Osteocyte (in vitro differentiated cells): Measurements from ENCODE around the gene SPAG16. TPM values are rescaled to one million over a fixed set of nuclear protein-coding genes. Genes with fewer than 3 reads are reported as not detected.

Source experiments
- DNase-seq: peaks from one replicate; pipeline ENCODE4 v3.0.0; 2021; ENCODE audit warnings: mixed read lengths; ENCODE audit not compliant: unreplicated experiment; ENCODE audit errors: extremely low spot score
- H3K27ac Mint-ChIP-seq: one replicate; pipeline ENCODE4 v1.8.0; 2021; ENCODE audit warnings: mild to moderate bottlenecking, mixed read lengths; ENCODE audit not compliant: unreplicated experiment
- H3K27me3 Mint-ChIP-seq: one replicate; pipeline ENCODE4 v1.8.0; 2021; ENCODE audit warnings: mixed read lengths; ENCODE audit not compliant: unreplicated experiment
- H3K36me3 Mint-ChIP-seq: one replicate; pipeline ENCODE4 v1.8.0; 2021; ENCODE audit warnings: mixed read lengths; ENCODE audit not compliant: unreplicated experiment
- H3K4me1 Mint-ChIP-seq: one replicate; pipeline ENCODE4 v1.8.0; 2021; ENCODE audit warnings: mixed read lengths; ENCODE audit not compliant: unreplicated experiment
- H3K4me3 Mint-ChIP-seq: one replicate; pipeline ENCODE4 v1.8.0; 2021; ENCODE audit warnings: mild to moderate bottlenecking, moderate library complexity, mixed read lengths; ENCODE audit not compliant: unreplicated experiment
- H3K9me3 Mint-ChIP-seq: one replicate; pipeline ENCODE4 v1.8.0; 2021; ENCODE audit warnings: mixed read lengths; ENCODE audit not compliant: unreplicated experiment
- total RNA-seq: library from RNA; stranded (reverse); gene quantifications from 2 replicates; pipeline ENCODE4 v1.2.1, GENCODE V29; 2021
- TF ChIP-seq, protein P1 (sequence below): fragments of 200-600 bp; sonication (generic); IDR thresholded peaks from 2 replicates; pipeline ENCODE4 v1.5.0; 2021; ENCODE audit warnings: antibody characterized with exemption, mild to moderate bottlenecking, moderate library complexity

SPAG16 gene
- total RNA-seq, 1 donor from 2014 or later: 20.7 TPM

DNA sequence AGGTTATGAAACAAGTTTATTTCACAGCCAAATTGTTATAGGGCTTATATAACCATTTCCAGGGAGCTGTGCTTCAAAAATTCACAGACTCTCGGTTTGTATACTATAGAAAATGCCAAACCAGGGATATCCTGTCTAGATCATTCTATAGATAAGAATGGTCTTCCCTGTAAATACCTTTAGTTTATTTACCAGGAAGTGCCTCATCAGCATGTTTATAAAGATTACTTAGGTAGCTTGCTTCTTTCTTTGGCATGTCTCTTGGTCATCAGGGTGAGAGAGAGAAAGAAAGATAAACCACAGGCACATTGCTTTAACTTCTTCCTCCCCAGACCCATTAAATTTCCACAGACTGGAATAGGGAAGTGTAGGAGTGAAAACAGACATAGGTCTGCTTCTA is 439.4 kb downstream of the SPAG16 start:
- TF ChIP-seq, protein P1, sequence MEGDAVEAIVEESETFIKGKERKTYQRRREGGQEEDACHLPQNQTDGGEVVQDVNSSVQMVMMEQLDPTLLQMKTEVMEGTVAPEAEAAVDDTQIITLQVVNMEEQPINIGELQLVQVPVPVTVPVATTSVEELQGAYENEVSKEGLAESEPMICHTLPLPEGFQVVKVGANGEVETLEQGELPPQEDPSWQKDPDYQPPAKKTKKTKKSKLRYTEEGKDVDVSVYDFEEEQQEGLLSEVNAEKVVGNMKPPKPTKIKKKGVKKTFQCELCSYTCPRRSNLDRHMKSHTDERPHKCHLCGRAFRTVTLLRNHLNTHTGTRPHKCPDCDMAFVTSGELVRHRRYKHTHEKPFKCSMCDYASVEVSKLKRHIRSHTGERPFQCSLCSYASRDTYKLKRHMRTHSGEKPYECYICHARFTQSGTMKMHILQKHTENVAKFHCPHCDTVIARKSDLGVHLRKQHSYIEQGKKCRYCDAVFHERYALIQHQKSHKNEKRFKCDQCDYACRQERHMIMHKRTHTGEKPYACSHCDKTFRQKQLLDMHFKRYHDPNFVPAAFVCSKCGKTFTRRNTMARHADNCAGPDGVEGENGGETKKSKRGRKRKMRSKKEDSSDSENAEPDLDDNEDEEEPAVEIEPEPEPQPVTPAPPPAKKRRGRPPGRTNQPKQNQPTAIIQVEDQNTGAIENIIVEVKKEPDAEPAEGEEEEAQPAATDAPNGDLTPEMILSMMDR: no peak
- Mint-ChIP-seq H3K36me3 (no peaks in the 10 kb centered on the region), H3K4me3 (no peak overlapping the region), H3K4me1 (no peaks in the 10 kb centered on the region), H3K27me3 (no peaks in the 10 kb centered on the region), H3K9me3 (no peaks in the 10 kb centered on the region), H3K27ac (no peak overlapping the region)
- DNase-seq: no peak

- H3K36me3 Mint-ChIP-seq: no peaks in the 10 kb centered on the region
- TF ChIP-seq, protein P1: no peak
- H3K27ac Mint-ChIP-seq: no peak overlapping the region
- no peak for DNase-seq
- no peak overlapping the region for H3K4me3 Mint-ChIP-seq
- H3K27me3 Mint-ChIP-seq: peaks cover 2% of the 10 kb centered on the region
- H3K9me3 Mint-ChIP-seq: no peaks in the 10 kb centered on the region
- no peaks in the 10 kb centered on the region for H3K4me1 Mint-ChIP-seq
Measured at GRCh38 chr2:213726101-213726500, 441.8 kb downstream of the SPAG16 start.

GRCh38 chr2:213733893-213734292 is 449.6 kb downstream of the SPAG16 start:
- no peaks in the 10 kb centered on the region for H3K36me3 Mint-ChIP-seq
- H3K27ac Mint-ChIP-seq: no peak overlapping the region
- H3K27me3 Mint-ChIP-seq: peaks cover 2% of the 10 kb centered on the region
- TF ChIP-seq, protein P1: no peak
- no peak overlapping the region for H3K4me3 Mint-ChIP-seq
- no peak for DNase-seq
- no peaks in the 10 kb centered on the region for H3K4me1 Mint-ChIP-seq
- peaks cover 4% of the 10 kb centered on the region for H3K9me3 Mint-ChIP-seq

GRCh38 chr2:213740453-213740852 is 456.2 kb downstream of the SPAG16 start:
- H3K36me3 Mint-ChIP-seq: no peaks in the 10 kb centered on the region
- no peaks in the 10 kb centered on the region for H3K9me3 Mint-ChIP-seq
- H3K27me3 Mint-ChIP-seq: no peaks in the 10 kb centered on the region
- DNase-seq: no peak
- H3K4me3 Mint-ChIP-seq: no peak overlapping the region
- H3K4me1 Mint-ChIP-seq: no peaks in the 10 kb centered on the region
- TF ChIP-seq, protein P1: no peak
- H3K27ac Mint-ChIP-seq: no peak overlapping the region

DNA sequence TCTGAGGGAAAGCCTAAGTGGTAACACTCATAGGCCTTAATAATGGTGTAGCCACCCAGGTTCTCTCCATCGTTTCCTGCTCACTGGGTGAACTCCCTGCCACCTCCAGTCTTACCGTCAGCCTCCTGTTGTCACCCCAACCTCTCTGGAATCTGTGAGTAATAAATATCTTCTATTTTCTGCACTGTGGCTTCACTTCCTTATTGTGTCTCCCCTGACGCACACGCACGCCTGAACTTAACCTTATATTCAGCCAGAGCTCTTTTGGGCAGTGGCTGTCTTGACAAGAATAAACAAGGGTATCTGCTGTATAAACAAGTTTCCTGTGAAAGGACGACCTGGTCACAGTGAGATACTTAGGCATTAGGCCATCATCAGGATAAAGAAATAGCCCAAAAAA is 467.2 kb downstream of the SPAG16 start:
- H3K27ac Mint-ChIP-seq: no peak overlapping the region
- no peak overlapping the region for H3K4me3 Mint-ChIP-seq
- H3K27me3 Mint-ChIP-seq: no peaks in the 10 kb centered on the region
- no peaks in the 10 kb centered on the region for H3K4me1 Mint-ChIP-seq
- no peaks in the 10 kb centered on the region for H3K9me3 Mint-ChIP-seq
- TF ChIP-seq, protein P1: no peak
- no peak for DNase-seq
- no peaks in the 10 kb centered on the region for H3K36me3 Mint-ChIP-seq
